ENCODE results near the gene CCDC83. TPM values are rescaled to one million over a fixed set of nuclear protein-coding genes. Genes with fewer than 3 reads are reported as not detected.
"Not testable (repeated sequence)": the region's sequence is repeated elsewhere in the genome, so short reads cannot be mapped to it uniquely, and the experiment has no call there.

Gene CCDC83
- total RNA-seq, 2 donors from 2014 or later: 0.19 TPM; not detected in 1

DNA sequence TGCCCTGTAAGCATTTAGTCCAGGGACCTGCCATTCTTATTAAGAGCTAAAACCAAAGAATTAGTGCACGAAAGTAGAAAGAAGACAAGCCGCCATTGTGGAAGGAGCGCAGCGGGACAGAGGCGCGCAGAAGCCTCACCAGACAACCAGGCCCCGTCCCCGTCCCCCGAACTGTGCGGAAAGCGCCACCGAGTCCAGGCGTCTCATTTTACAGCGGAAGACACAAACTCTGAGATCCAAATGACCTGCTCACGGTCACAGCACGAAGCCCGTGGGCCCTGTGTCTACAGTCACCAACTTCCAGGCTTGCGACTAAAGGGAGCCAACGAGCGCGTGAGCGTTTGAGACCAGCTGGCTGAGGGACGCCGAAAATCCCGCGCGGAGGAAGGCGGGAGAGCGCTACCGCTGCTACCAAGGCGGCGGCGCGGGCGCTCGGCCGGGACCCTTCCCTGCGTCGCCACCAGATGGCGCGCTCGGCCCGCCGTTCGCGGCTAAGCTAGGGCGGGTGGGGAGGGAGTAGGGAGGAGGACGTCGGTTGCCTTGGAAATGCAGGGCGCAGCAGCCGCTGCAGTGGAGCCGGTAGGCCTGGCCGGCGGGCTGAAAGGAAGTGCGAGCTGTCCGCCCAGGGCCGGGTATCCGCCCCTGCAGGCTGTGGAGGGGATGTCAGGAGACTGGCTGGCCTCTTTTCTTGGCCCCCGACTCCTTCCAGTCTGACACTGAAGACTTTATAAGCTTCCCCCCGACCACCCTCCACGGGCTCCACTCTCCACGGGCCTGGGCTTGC lies 434 bp upstream of the CCDC83 start:
- peak; percentile 95 to 97 for ATAC-seq
- H3K36me3 Mint-ChIP-seq: peaks cover 5 to 14% of the 10 kb centered on the region in 2 donors
- H3K27ac Mint-ChIP-seq: peak overlapping the region; percentile 86 to 89

DNA sequence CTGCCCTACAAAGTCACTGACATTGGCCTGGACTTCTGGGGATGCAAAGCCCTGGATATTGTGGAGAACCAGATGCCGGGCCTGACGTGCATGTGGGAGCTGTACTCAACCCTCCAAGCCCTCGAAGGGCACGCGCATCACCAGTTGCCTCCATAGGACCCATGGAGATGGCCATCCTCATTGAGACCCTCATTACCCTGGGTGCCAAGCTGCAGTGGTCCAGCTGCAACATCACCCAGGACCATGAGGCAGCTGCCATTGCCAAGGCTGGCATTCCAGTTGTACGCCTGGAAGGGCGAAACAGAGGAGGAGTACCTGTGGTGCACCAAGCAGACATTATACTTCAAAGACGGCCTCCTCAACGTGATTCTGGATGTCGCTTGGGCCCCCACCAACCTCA lies 1.9 kb downstream of the CCDC83 start:
- ATAC-seq (no peak), DNase-seq (ENCODE audit: low spot score in 2 of 2) (no peak)
- no peak overlapping the region for H3K27ac Mint-ChIP-seq
- H3K9me3 Mint-ChIP-seq: no peaks in the 10 kb centered on the region
- peaks cover 0 to 3% of the 10 kb centered on the region in 2 donors for H3K36me3 Mint-ChIP-seq

More for the DNA sequence above, 434 bp upstream of the CCDC83 start:
- DNase-seq (ENCODE audit: low spot score in 2 of 2): peak; percentile 92 to 97
- H3K9me3 Mint-ChIP-seq: no peaks in the 10 kb centered on the region

DNA sequence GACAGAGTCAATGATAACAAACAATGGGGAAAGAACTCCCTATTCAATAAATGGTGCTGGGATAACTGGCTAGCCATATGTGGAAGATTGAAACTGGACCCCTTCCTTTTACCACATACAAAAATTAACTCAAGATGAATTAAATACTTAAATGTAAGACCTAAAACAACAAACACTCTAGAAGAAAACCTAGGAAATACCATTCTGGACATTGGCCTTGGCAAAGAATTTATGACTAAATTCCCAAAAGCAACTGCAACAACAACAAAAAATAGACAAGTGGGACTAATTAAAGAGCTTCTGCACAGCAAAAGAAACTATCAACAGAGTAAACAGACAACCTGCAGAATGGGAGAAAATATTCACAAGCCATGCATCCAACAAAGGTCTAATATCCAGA lies 4.4 kb downstream of the CCDC83 start:
- not testable (repeated sequence) for DNase-seq (ENCODE audit: low spot score in 2 of 2); ATAC-seq; H3K27ac Mint-ChIP-seq; H3K36me3 Mint-ChIP-seq; H3K9me3 Mint-ChIP-seq

- DNase-seq (ENCODE audit: low spot score in 2 of 2): no peak
- H3K9me3 Mint-ChIP-seq: no peaks in the 10 kb centered on the region
- no peaks in the 10 kb centered on the region for H3K36me3 Mint-ChIP-seq
Measured at GRCh38 chr11:85863855-85864254, 8.7 kb downstream of the CCDC83 start.

GRCh38 chr11:85866137-85866827 lies 11.1 kb downstream of the CCDC83 start:
- Mint-ChIP-seq H3K36me3 (no peaks in the 10 kb centered on the region), H3K9me3 (no peaks in the 10 kb centered on the region), H3K27ac (no peak overlapping the region)
- ATAC-seq: no peak
- DNase-seq (ENCODE audit: low spot score in 2 of 2): no peak

More at GRCh38 chr11:85863855-85864254, 8.7 kb downstream of the CCDC83 start:
- H3K27ac Mint-ChIP-seq: no peak overlapping the region
- no peak for ATAC-seq

DNA sequence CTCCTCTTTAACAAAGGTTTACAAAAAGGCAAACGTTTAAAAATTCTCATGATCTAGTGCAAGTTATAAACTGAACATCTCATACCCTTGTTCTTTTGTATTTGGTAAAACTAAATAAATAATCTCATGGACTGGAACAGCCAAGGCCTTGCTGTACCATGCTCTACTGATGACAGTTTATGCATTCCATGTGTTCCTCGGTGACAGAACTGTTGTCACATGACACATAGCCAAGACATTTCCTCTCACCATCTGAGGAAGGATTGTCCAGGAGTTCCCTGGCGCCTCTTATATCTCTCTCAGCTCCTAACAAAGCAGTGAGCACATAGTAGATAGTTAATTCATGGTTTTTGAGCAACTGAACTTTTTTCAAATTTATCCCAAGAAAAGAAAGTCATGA lies 12.6 kb downstream of the CCDC83 start:
- Mint-ChIP-seq H3K36me3 (no peaks in the 10 kb centered on the region), H3K27ac (no peak overlapping the region), H3K9me3 (no peaks in the 10 kb centered on the region)
- DNase-seq (ENCODE audit: low spot score in 2 of 2): no peak
- no peak for ATAC-seq

DNA sequence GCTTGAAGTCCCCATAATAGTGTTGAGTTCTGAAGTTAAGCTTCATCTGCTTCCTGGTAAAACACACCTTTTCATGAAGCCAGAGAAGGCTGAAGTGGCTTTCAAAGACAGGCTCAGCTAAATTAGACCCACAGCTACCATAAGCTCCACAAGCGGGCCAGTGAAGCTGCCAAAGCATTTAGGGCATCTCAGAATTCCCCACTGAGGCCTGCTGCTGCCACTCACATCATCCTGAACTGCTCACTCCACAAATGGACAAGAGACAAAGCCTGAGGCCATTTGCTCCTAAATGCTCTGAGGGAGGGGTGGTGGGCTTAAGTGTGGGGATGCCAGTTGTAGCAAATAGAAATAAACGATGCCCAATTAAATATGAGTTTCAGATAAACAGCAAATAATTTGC lies 14.6 kb downstream of the CCDC83 start:
- no peaks in the 10 kb centered on the region for H3K9me3 Mint-ChIP-seq
- H3K27ac Mint-ChIP-seq: no peak overlapping the region
- H3K36me3 Mint-ChIP-seq: no peaks in the 10 kb centered on the region
- ATAC-seq: no peak
- no peak for DNase-seq (ENCODE audit: low spot score in 2 of 2)

DNA sequence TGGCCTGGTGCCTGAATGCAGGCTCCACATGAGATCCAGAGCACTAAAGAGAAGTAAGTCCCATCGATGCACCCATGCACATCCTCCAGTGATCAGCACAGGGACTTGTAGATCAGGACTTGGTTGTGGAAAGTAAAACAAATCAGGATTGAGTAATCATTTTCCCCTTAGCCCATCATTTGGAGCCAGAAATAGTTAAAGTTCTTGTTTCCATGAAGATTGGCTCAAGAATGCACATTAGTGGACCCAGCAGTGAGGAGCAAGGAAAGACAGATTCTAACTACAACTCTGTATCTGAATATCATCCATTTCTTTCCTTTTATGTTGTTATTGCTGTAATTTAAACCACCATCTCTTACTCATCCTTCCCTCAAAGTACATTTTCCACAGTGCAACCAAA lies 19.1 kb downstream of the CCDC83 start:
- Mint-ChIP-seq H3K9me3 (no peaks in the 10 kb centered on the region), H3K27ac (no peak overlapping the region), H3K36me3 (no peaks in the 10 kb centered on the region)
- ATAC-seq: peak in 1 of 2 donors; percentile 76
- no peak for DNase-seq (ENCODE audit: low spot score in 2 of 2)

DNA sequence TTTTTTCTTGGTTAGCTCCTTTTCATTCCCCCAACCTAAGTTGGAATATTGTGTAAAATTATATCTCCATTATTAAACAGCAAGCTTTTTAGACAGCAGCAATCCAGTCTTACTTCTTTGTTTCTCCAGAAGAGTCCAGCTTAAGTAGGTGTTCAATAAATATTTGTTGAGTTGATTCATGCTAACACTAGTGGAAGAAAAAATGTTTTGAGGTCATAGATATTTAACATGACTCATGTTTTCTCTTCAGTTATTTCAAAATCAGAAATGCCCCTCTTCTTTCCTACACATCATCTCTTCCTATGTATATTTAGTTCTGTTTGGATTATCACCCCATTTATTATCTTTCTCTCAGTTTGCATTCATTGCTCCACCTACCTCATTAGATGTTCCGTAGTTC lies 20.3 kb downstream of the CCDC83 start:
- no peak overlapping the region for H3K27ac Mint-ChIP-seq

DNA sequence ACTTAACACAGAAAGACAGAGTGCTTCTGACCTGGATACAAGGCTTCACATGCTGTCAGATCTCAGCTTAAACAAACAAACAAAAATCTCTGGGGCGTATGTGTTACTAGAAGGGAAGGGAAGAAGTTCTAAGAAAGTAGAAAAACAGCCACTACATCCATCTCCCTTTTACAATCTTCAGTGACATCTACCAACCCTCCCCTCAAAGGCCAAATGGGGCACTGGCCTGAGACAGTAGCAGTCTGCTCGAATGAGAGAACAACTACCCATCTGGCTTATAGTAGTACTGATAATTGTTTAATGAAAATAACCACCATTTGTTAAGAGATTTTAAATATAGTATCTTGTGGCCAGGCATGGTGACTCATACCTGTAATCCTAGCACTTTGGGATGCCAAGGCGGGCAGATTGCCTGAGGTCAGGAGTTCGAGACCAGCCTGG lies 29.4 kb downstream of the CCDC83 start:
- Mint-ChIP-seq H3K9me3 (no peaks in the 10 kb centered on the region), H3K36me3 (no peaks in the 10 kb centered on the region), H3K27ac (no peak overlapping the region)
- ATAC-seq: no peak
- DNase-seq (ENCODE audit: low spot score in 2 of 2): no peak

More for the DNA sequence above, 20.3 kb downstream of the CCDC83 start:
- Mint-ChIP-seq H3K9me3 (no peaks in the 10 kb centered on the region), H3K36me3 (no peaks in the 10 kb centered on the region)
- no peak for ATAC-seq
- DNase-seq (ENCODE audit: low spot score in 2 of 2): no peak

DNA sequence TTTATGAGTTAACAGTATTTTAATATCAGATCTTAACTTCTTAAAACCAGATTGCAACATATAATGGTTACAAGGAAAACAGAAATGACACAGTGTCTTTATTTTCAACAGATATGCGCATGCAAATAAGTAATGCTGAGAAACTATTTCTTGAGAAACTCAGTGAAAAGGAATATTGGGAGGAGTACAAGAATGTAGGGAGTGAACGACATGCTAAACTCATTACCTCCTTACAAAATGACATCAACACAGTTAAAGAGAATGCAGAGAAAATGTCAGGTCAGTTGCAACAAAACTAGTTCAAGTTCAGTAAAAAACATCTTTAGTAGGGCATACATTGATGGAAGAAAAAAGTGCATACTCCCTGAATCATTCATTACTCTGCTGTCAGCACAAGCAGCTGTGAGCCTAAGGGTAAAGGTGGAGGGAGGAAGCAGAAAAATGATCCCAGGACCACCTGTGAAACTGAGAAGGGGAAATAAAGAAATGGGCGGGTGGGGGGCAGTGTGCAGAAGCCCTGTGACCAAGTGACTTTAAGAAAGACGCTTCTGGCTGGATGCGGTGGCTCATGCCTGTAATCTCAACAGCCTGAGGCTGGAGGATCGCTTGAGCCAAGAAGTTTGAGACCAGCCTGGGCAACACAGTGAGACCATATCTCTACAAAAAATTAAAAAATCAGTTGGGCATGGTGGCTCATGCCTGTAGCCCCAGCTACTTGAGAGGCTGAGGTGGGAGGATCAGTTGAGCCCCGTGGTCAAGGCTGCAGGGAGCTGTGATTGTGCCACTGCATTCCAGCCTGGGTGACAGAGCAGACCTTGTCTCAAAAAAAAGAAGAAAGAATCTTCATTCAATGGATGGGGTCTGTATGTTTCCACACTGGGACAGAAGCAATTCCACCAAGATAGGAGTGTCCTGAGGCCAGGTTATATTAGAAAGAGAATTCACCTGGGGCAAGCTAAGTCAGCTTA lies 31.2 kb downstream of the CCDC83 start:
- no peak for DNase-seq (ENCODE audit: low spot score in 2 of 2)
- Mint-ChIP-seq H3K27ac (no peak overlapping the region), H3K9me3 (no peaks in the 10 kb centered on the region), H3K36me3 (no peaks in the 10 kb centered on the region)
- ATAC-seq: no peak

DNA sequence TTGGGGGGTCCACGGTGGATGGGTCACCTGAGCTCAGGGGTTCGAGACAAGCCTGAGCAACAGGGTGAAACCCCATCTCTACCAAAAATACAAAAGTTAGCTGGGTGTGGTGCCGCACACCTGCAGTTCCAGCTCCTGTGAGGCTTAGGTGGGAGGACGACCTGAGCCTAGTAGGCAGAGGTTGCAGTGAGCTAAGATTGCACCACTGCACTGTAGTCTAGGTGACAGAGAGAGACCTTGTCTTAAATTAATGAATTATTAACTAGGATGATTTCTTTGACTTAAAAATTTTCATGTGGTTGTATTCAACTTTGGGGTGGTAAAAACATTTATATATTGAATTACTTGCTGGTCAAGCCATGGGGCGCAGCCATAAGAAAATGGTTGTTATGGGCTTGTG lies 33.9 kb downstream of the CCDC83 start:
- DNase-seq (ENCODE audit: low spot score in 2 of 2) (no peak), ATAC-seq (no peak)
- H3K27ac Mint-ChIP-seq: no peak overlapping the region
- H3K36me3 Mint-ChIP-seq: no peaks in the 10 kb centered on the region
- no peaks in the 10 kb centered on the region for H3K9me3 Mint-ChIP-seq

DNA sequence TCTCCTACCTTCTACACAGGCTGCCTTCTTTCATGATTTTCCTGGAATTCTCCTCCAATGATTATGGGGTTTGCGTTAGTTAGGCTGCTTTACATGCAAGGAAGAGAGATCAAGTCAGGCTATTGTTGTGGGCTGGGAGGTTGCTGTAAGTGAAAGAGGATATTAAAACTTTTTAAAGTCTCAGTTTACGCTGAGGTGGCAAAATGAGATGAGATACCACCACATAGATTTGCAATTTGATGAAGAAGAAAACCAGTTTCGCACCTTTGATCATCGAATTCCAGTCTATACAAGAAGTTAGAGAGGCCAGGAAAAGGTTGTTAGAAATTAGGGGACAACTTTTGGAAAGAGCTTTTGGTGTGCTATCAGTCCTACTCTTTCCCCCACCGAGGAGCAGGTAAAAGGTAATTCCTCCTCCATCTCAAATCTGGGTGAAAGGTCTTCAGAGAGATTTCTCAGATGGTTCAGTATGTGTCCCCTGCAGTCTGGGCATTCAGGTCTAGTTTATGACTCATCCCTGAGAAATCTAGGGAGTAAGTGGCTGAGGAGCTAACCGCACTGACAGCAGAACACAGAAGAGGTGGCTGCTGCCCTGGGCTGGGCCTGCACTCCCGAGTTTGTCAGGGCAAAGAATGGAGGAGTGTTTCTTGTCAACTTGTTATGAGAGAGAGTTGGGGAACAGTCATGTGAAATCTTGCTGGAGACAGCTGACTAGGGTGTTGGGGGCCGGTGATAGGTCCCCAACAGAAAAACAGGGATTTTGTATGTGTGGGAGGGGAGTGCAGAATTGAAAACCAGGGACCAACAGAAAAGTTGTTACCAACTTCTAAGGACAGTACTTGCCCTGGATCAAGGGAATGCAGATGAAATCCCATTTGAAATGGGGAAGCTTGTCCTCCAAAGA lies 34.7 kb downstream of the CCDC83 start:
- DNase-seq (ENCODE audit: low spot score in 2 of 2): no peak
- Mint-ChIP-seq H3K36me3 (no peaks in the 10 kb centered on the region), H3K9me3 (no peaks in the 10 kb centered on the region), H3K27ac (no peak overlapping the region)
- ATAC-seq: no peak

- H3K9me3 Mint-ChIP-seq: no peaks in the 10 kb centered on the region
- H3K27ac Mint-ChIP-seq: no peak overlapping the region
- no peaks in the 10 kb centered on the region for H3K36me3 Mint-ChIP-seq
- DNase-seq (ENCODE audit: low spot score in 2 of 2): no peak
- ATAC-seq: no peak
Measured at GRCh38 chr11:85893395-85893794, 38.2 kb downstream of the CCDC83 start.

DNA sequence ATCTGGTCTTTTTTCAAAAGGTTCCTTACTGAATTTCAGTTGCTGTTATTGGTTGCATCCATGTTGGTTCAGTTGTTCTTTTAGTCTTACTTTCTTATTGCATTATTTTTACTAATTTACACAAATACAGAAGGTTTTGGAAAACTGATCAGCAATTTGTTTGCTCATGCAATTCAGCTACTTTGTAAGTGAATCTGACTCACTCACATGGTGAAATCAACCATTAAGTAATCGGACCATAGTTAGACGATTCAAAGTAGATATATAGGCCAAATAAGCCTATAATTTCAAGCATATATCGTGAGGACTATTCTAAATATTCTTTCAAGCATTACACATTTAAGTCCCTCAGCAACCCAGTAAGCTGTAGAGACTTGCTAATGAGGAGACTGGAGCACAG lies 41.7 kb downstream of the CCDC83 start:
- H3K9me3 Mint-ChIP-seq: no peaks in the 10 kb centered on the region
- no peak for ATAC-seq

GRCh38 chr11:85898456-85898855 lies 43.3 kb downstream of the CCDC83 start:
- DNase-seq (ENCODE audit: low spot score in 2 of 2) (no peak), ATAC-seq (no peak)
- Mint-ChIP-seq H3K36me3 (no peaks in the 10 kb centered on the region), H3K27ac (no peak overlapping the region), H3K9me3 (no peaks in the 10 kb centered on the region)

More for the DNA sequence above, 41.7 kb downstream of the CCDC83 start:
- no peak overlapping the region for H3K27ac Mint-ChIP-seq
- no peak for DNase-seq (ENCODE audit: low spot score in 2 of 2)
- H3K36me3 Mint-ChIP-seq: no peaks in the 10 kb centered on the region

Data from activated naive CD4-positive, alpha-beta T cell treated with anti-CD3 and anti-CD28 coated beads, Interleukin-2, amount 50 U/mL, for 72 hours (primary cell).